KMS-11 (cell line): ENCODE results near the gene KCNQ1OT1.

Source experiments
- H2AFZ ChIP-seq: fragments of 200-600 bp; sonication (generic); 2 replicates; pipeline ENCODE4 v1.6.1; 2016; ENCODE audit warnings: antibody characterized with exemption, mixed run types, low read depth
- H3K27ac ChIP-seq: fragments of 200-600 bp; sonication (generic); 2 replicates; pipeline ENCODE4 v1.6.1; 2016; ENCODE audit warnings: mild to moderate bottlenecking, mixed run types
- H3K27me3 ChIP-seq: fragments of 200-600 bp; sonication (generic); 2 replicates; pipeline ENCODE4 v1.6.1; 2017; ENCODE audit warnings: mild to moderate bottlenecking, low read depth, mixed run types, moderate library complexity; ENCODE audit not compliant: insufficient read depth
- H3K36me3 ChIP-seq: fragments of 200-600 bp; sonication (generic); 2 replicates; pipeline ENCODE4 v1.6.1; 2017; ENCODE audit warnings: mild to moderate bottlenecking, mixed run types; ENCODE audit not compliant: insufficient read depth
- H3K4me1 ChIP-seq: fragments of 200-600 bp; sonication (generic); 2 replicates; pipeline ENCODE4 v1.6.1; 2016; ENCODE audit warnings: mild to moderate bottlenecking, low read depth, mixed run types; ENCODE audit not compliant: poor library complexity, severe bottlenecking
- H3K4me2 ChIP-seq: fragments of 200-600 bp; sonication (generic); 2 replicates; pipeline ENCODE4 v1.7.0; 2016; ENCODE audit warnings: mild to moderate bottlenecking, mixed run types
- H3K4me3 ChIP-seq: fragments of 200-600 bp; sonication (generic); IDR thresholded peaks from 2 replicates; pipeline ENCODE4 v1.6.1; 2017; ENCODE audit warnings: low read depth, low read length, mixed read lengths; ENCODE audit not compliant: insufficient read depth
- H3K79me2 ChIP-seq: fragments of 200-600 bp; sonication (generic); 2 replicates; pipeline ENCODE4 v1.6.1; 2016; ENCODE audit warnings: low read depth, mixed run types; ENCODE audit not compliant: insufficient read depth
- H3K9ac ChIP-seq: fragments of 200-600 bp; sonication (generic); 2 replicates; pipeline ENCODE4 v1.6.1; 2016; ENCODE audit warnings: mild to moderate bottlenecking, mixed run types
- H4K20me1 ChIP-seq: fragments of 200-600 bp; sonication (generic); 2 replicates; pipeline ENCODE4 v1.6.1; 2016; ENCODE audit warnings: mild to moderate bottlenecking, mixed run types; ENCODE audit not compliant: insufficient read depth
- TF ChIP-seq, protein P1 (sequence below): fragments of 200-600 bp; sonication (generic); conservative IDR thresholded peaks from 2 replicates; pipeline ENCODE4 v1.6.1; 2017; ENCODE audit warnings: low read depth, mild to moderate bottlenecking, antibody characterized with exemption, low read length, moderate library complexity, mixed read lengths

The KCNQ1OT1 gene

GRCh38 chr11:2746401-2747247 lies 46.8 kb upstream of the KCNQ1OT1 start:
- H3K27me3 ChIP-seq, result no peaks in the 10 kb centered on the region
- no peaks in the 10 kb centered on the region for H3K4me1 ChIP-seq
- TF ChIP-seq, protein P1, sequence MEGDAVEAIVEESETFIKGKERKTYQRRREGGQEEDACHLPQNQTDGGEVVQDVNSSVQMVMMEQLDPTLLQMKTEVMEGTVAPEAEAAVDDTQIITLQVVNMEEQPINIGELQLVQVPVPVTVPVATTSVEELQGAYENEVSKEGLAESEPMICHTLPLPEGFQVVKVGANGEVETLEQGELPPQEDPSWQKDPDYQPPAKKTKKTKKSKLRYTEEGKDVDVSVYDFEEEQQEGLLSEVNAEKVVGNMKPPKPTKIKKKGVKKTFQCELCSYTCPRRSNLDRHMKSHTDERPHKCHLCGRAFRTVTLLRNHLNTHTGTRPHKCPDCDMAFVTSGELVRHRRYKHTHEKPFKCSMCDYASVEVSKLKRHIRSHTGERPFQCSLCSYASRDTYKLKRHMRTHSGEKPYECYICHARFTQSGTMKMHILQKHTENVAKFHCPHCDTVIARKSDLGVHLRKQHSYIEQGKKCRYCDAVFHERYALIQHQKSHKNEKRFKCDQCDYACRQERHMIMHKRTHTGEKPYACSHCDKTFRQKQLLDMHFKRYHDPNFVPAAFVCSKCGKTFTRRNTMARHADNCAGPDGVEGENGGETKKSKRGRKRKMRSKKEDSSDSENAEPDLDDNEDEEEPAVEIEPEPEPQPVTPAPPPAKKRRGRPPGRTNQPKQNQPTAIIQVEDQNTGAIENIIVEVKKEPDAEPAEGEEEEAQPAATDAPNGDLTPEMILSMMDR, result no peak
- no peak overlapping the region for H3K9ac ChIP-seq
- H3K27ac ChIP-seq, result no peak overlapping the region
- H2AFZ ChIP-seq, result no peak overlapping the region
- no peak overlapping the region for H3K4me2 ChIP-seq
- H3K36me3 ChIP-seq, result no peaks in the 10 kb centered on the region
- H4K20me1 ChIP-seq, result no peaks in the 10 kb centered on the region
- no peaks in the 10 kb centered on the region for H3K79me2 ChIP-seq
- no peak overlapping the region for H3K4me3 ChIP-seq

- TF ChIP-seq, protein P1, result no peak
- no peak overlapping the region for H3K4me3 ChIP-seq
- no peaks in the 10 kb centered on the region for H4K20me1 ChIP-seq
- no peaks in the 10 kb centered on the region for H3K27me3 ChIP-seq
- H2AFZ ChIP-seq, result no peak overlapping the region
- no peaks in the 10 kb centered on the region for H3K79me2 ChIP-seq
- no peak overlapping the region for H3K9ac ChIP-seq
- H3K4me2 ChIP-seq, result no peak overlapping the region
- H3K27ac ChIP-seq, result no peak overlapping the region
- H3K36me3 ChIP-seq, result no peaks in the 10 kb centered on the region
- no peaks in the 10 kb centered on the region for H3K4me1 ChIP-seq
Measured at GRCh38 chr11:2745511-2745910, 45.7 kb upstream of the KCNQ1OT1 start.

DNA sequence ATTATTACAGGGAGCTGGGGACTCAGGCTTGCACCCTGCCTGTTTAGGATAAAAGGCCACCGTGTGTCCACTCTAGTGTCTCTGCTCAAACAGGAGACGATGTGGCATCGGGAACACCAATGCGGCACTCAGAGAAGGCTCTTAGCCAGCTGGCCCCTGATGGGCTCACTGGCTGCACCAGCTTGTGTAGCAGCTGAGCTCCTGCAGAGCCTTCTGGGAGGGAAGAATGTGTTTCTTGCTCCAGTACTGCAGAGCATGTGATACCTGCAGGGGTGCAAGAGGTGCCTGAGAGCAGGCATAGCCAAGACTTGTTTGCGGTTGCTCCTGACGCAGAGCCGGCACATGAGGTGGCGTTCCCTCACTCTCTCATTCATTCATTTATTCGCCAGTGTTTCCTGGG lies 44.4 kb upstream of the KCNQ1OT1 start:
- H3K27me3 ChIP-seq, result no peaks in the 10 kb centered on the region
- no peak overlapping the region for H3K9ac ChIP-seq
- H2AFZ ChIP-seq, result no peak overlapping the region
- H3K79me2 ChIP-seq, result no peaks in the 10 kb centered on the region
- no peak overlapping the region for H3K27ac ChIP-seq
- TF ChIP-seq, protein P1, result no peak
- no peak overlapping the region for H3K4me2 ChIP-seq
- no peaks in the 10 kb centered on the region for H3K4me1 ChIP-seq
- H3K36me3 ChIP-seq, result no peaks in the 10 kb centered on the region
- H4K20me1 ChIP-seq, result no peaks in the 10 kb centered on the region
- no peak overlapping the region for H3K4me3 ChIP-seq

- no peak overlapping the region for H3K27ac ChIP-seq
- H3K27me3 ChIP-seq, result no peaks in the 10 kb centered on the region
- H3K4me3 ChIP-seq, result no peak overlapping the region
- no peaks in the 10 kb centered on the region for H4K20me1 ChIP-seq
- H3K79me2 ChIP-seq, result no peaks in the 10 kb centered on the region
- no peak overlapping the region for H2AFZ ChIP-seq
- TF ChIP-seq, protein P1, result no peak
- no peak overlapping the region for H3K4me2 ChIP-seq
- H3K9ac ChIP-seq, result no peak overlapping the region
- H3K36me3 ChIP-seq, result no peaks in the 10 kb centered on the region
- no peaks in the 10 kb centered on the region for H3K4me1 ChIP-seq
Measured at GRCh38 chr11:2743427-2744110, 43.8 kb upstream of the KCNQ1OT1 start.
